A549 (cell line): ENCODE data around the gene ESAM. TPM values are rescaled to one million over a fixed set of nuclear protein-coding genes. Genes with fewer than 3 reads are reported as not detected.
A peak's percentile ranks its signal among the peaks of the same experiment; 100 is the strongest.
"Not testable (repeated sequence)": the region's sequence is repeated elsewhere in the genome, so short reads cannot be mapped to it uniquely, and the experiment has no call there.

Experiments
- ATAC-seq, 2 experiments: fragments of 200-7000 bp in 1 of 2; fragments of >200 bp in 1 of 2; cut with Nextera tagmentation in 1 of 2; cut with Tn5 transposase in 1 of 2; 3 replicates each; pipeline versions ENCODE4 v1.8.0 to v1.9.1; 2018 to 2020; ENCODE audit warnings: mild to moderate bottlenecking in 1 of 2, moderate library complexity in 1 of 2
- CTCF ChIA-PET: fragments of 300-600 bp; sonication (Branson Sonifier 250); formaldehyde crosslinking; extraction: SDS; loops from one replicate; lab custom pipeline; 2021; ENCODE audit warnings: antibody characterized with exemption, inconsistent platforms; lab: Yijun Ruan, JAX
- POLR2A ChIA-PET: fragments of 350-600 bp; formaldehyde crosslinking; extraction: SDS; loops from one replicate; lab custom pipeline; 2021; ENCODE audit warnings: antibody characterized with exemption, inconsistent platforms; lab: Yijun Ruan, JAX
- DNase-seq, 2 experiments: peaks; one replicate each; pipeline versions ENCODE4 v3.0.0 to v3.0.0-alpha.2; 2011 to 2016; ENCODE audit warnings: low read depth in 1 of 2, low spot score in 1 of 2
- FAIRE-seq: peaks from 2 replicates; lab custom pipeline; 2011; peaks lifted over from hg19 to GRCh38; lab: Jason Lieb, UNC
- H3K27ac ChIP-seq, 2 experiments: fragments of >200 bp; sonication (Bioruptor Twin); formaldehyde crosslinking; 3 replicates each; pipeline ENCODE4 v1.5.1; 2016 to 2017
- H3K4me1 ChIP-seq: fragments of >200 bp; sonication (Bioruptor Twin); formaldehyde crosslinking; 3 replicates; pipeline ENCODE4 v1.6.1; 2016
- H3K4me2 ChIP-seq: fragments of >200 bp; sonication (Bioruptor Twin); formaldehyde crosslinking; 3 replicates; pipeline ENCODE4 v1.6.1; 2016
- H3K4me3 ChIP-seq: fragments of >200 bp; sonication (Bioruptor Twin); formaldehyde crosslinking; 3 replicates; pipeline ENCODE4 v1.5.1; 2016
- H3K9me3 ChIP-seq: fragments of >200 bp; sonication (Bioruptor Twin); formaldehyde crosslinking; 3 replicates; pipeline ENCODE4 v1.6.1; 2016
- CBX2 ChIP-seq: fragments of 200-600 bp; sonication (generic); IDR thresholded peaks from 2 replicates; pipeline ENCODE4 v1.6.1; 2016; ENCODE audit warnings: low read depth, mild to moderate bottlenecking, borderline replicate concordance
- CEBPB ChIP-seq, 2 experiments: fragments of >200 bp in 1 of 2; sonication (Bioruptor Twin) in 1 of 2; formaldehyde crosslinking in 1 of 2; IDR thresholded peaks; 2 replicates each; pipeline ENCODE4 v1.6.1; 2012 to 2016
- EHF ChIP-seq: fragments of 250-450 bp; sonication (Bioruptor Pico); IDR thresholded peaks from 2 replicates; pipeline ENCODE4 v1.5.0; 2020; ENCODE audit warnings: mild to moderate bottlenecking
- FOSB ChIP-seq: fragments of 250-450 bp; sonication (Bioruptor Pico); IDR thresholded peaks from 2 replicates; pipeline ENCODE4 v1.5.0; 2020; ENCODE audit warnings: mild to moderate bottlenecking, moderate library complexity
- HDAC2 ChIP-seq: fragments of 200-600 bp; sonication (generic); IDR thresholded peaks from 2 replicates; pipeline ENCODE4 v1.6.1; 2016
- JUNB ChIP-seq: fragments of >200 bp; sonication (Bioruptor Twin); formaldehyde crosslinking; IDR thresholded peaks from 2 replicates; pipeline ENCODE4 v1.6.1; 2016
- KDM1A ChIP-seq: fragments of 200-600 bp; sonication (generic); IDR thresholded peaks from 2 replicates; pipeline ENCODE4 v1.6.1; 2016; ENCODE audit warnings: low read depth, mild to moderate bottlenecking
- MAFK ChIP-seq: fragments of 450-650 bp; IDR thresholded peaks from 2 replicates; pipeline ENCODE4 v1.6.1; 2014; ENCODE audit not compliant: partially characterized antibody
- RCOR1 ChIP-seq: fragments of 150-350 bp; IDR thresholded peaks from 2 replicates; pipeline ENCODE4 v1.6.1; 2014; ENCODE audit warnings: antibody characterized with exemption, low read length, low read depth
- RFX5 ChIP-seq: fragments of 450-650 bp; IDR thresholded peaks from 2 replicates; pipeline ENCODE4 v1.7.1; 2014; ENCODE audit warnings: antibody characterized with exemption, mild to moderate bottlenecking, moderate library complexity
- ZC3H11A ChIP-seq: fragments of 450-650 bp; IDR thresholded peaks from 2 replicates; pipeline ENCODE4 v1.6.1; 2014; ENCODE audit warnings: antibody characterized with exemption, mild to moderate bottlenecking
- ZFP36 ChIP-seq: fragments of 450-650 bp; IDR thresholded peaks from 2 replicates; pipeline ENCODE4 v1.6.1; 2014; ENCODE audit warnings: borderline replicate concordance; ENCODE audit not compliant: partially characterized antibody
- WGBS: methylation state at CpG from one replicate; pipeline ENCODE4 v1.1.6; 2017; ENCODE audit errors: missing lambda C conversion rate; 5-methylcytosine and 5-hydroxymethylcytosine counted together
- polyA plus RNA-seq, 4 experiments: library from polyadenylated mRNA; depleted of rRNA in 3 of 4; stranded (reverse); fragments of >200 nt; fragmentation: RNase III in 1 of 4; extraction: RNeasy Plus Mini Kit Qiagen cat#74134 plus additional on column Dnase treatment in 1 of 4; gene quantifications; 2 replicates in 3 of 4; 3 replicates in 1 of 4; pipeline ENCODE4 v1.2.3, GENCODE V29; 2011 to 2017
- TF ChIP-seq, protein P1 (sequence below): fragments of >200 bp; sonication (Bioruptor Twin); formaldehyde crosslinking; IDR thresholded peaks from 3 replicates; pipeline ENCODE4 v1.6.1; 2016
- TF ChIP-seq, protein P2 (sequence below): fragments of 250-450 bp; sonication (Bioruptor Pico); IDR thresholded peaks from 2 replicates; pipeline ENCODE4 v1.5.0; 2021; ENCODE audit warnings: mild to moderate bottlenecking, moderate library complexity, borderline replicate concordance
- TF ChIP-seq, protein P3 (sequence below): fragments of >200 bp; sonication (Bioruptor Twin); formaldehyde crosslinking; IDR thresholded peaks from 2 replicates; pipeline ENCODE4 v1.6.1; 2016
- TF ChIP-seq, protein P4 (sequence below): fragments of >200 bp; sonication (Bioruptor Twin); formaldehyde crosslinking; IDR thresholded peaks from 3 replicates; pipeline ENCODE4 v1.5.1; 2016
- TF ChIP-seq, protein P5 (sequence below): fragments of 150-350 bp; IDR thresholded peaks from 2 replicates; pipeline ENCODE4 v1.6.1; 2014; ENCODE audit warnings: low read depth, mild to moderate bottlenecking, low read length

ESAM gene
- polyA plus RNA-seq, 2 of the 4 experiments (the other 2 are of a cell fraction) = 6.2 to 11.7 TPM

DNA sequence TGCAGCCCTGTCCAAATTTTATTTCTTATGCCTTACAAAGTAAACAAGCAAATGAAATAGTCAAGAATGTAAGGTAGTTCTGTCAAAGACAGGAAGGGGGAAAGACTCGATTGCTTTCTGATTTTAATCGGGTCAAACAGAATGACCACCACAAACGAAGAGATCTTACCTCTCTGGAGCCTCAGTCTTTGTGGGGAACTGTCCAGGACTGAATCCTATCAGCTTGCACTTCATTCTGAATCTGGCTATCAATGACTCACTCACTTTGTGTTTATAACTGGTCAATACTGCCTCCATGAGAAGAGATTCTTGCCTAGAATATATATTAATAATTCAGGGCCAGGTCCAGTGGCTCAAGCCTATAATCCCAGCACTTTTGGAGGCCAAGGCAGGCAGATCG lies 20.9 kb upstream of the ESAM start (continued):
- TF ChIP-seq, protein P1, sequence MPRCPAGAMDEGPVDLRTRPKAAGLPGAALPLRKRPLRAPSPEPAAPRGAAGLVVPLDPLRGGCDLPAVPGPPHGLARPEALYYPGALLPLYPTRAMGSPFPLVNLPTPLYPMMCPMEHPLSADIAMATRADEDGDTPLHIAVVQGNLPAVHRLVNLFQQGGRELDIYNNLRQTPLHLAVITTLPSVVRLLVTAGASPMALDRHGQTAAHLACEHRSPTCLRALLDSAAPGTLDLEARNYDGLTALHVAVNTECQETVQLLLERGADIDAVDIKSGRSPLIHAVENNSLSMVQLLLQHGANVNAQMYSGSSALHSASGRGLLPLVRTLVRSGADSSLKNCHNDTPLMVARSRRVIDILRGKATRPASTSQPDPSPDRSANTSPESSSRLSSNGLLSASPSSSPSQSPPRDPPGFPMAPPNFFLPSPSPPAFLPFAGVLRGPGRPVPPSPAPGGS = no peak
- no peak for TF ChIP-seq RCOR1
- TF ChIP-seq, protein P2, sequence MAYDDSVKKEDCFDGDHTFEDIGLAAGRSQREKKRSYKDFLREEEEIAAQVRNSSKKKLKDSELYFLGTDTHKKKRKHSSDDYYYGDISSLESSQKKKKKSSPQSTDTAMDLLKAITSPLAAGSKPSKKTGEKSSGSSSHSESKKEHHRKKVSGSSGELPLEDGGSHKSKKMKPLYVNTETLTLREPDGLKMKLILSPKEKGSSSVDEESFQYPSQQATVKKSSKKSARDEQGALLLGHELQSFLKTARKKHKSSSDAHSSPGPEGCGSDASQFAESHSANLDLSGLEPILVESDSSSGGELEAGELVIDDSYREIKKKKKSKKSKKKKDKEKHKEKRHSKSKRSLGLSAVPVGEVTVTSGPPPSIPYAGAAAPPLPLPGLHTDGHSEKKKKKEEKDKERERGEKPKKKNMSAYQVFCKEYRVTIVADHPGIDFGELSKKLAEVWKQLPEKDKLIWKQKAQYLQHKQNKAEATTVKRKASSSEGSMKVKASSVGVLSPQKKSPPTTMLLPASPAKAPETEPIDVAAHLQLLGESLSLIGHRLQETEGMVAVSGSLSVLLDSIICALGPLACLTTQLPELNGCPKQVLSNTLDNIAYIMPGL (CRISPR knock-in tag) = no peak
- no peak for TF ChIP-seq ZC3H11A
- no peak for TF ChIP-seq HDAC2
- no peak for TF ChIP-seq RFX5
- TF ChIP-seq JUNB = no peak

DNA sequence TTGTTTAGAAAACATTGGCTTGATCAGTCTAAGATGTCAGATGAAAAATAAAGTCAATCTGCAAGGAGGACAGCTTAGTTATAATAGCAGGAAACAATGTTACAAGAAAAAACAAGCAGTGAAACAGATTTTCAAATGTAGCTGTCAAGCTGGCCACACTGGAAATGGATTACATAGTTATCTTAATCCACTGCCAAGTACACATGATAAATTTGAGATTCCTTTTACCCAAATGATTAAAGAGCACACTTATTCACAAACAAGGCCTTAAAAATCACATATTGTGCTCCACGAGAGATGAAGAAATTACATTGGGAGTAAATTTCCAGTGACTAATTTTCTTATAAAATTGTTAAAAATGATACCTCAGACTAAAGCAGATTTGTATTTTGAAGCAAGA lies 17.5 kb upstream of the ESAM start:
- no peak overlapping the region for H3K4me3 ChIP-seq
- no peak for ATAC-seq
- H3K27ac ChIP-seq = no peak overlapping the region
- no peaks in the 10 kb centered on the region for H3K9me3 ChIP-seq
- H3K4me2 ChIP-seq = no peak overlapping the region
- ChIA-PET POLR2A (no interaction called here), CTCF (interaction anchor here (1.3 to 2.9 kb wide), 4 partner anchors 14 to 127 kb away, joined by 3 to 13 read pairs (median 10); partner anchors contain the start of gene ESAM)
- no peak for DNase-seq
- WGBS = 83% methylated on average over 1 of the region's 1 CpG
- no peak for TF ChIP-seq CEBPB (IDR thresholded peaks at IDR 0.05)
- no peak for TF ChIP-seq FOSB
- TF ChIP-seq, protein P3, sequence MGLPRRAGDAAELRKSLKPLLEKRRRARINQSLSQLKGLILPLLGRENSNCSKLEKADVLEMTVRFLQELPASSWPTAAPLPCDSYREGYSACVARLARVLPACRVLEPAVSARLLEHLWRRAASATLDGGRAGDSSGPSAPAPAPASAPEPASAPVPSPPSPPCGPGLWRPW = no peak
- TF ChIP-seq, all 56 proteins: peak for 0
- FAIRE-seq = no peak
- H3K4me1 ChIP-seq = no peaks in the 10 kb centered on the region

DNA sequence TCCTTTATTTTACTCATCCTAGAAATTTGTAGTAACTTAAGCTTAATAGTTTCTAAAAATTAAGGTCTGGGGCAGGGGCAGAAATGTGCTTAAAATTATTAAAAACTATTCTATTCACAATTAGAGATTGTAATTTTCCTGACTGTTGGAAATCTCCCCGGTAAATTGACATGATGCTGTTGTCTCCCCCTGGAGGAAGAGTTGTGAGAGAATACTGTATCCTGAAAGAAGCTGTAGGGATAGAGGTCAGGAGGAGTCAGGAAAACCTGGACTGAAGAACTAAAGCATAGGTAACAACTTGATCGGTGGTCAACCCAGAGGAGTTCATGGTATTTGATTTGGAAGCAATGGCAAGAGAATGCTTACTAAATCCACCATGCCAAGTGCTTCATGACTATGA lies 16.2 kb upstream of the ESAM start:
- POLR2A ChIA-PET = no interaction called here
- TF ChIP-seq, protein P4, sequence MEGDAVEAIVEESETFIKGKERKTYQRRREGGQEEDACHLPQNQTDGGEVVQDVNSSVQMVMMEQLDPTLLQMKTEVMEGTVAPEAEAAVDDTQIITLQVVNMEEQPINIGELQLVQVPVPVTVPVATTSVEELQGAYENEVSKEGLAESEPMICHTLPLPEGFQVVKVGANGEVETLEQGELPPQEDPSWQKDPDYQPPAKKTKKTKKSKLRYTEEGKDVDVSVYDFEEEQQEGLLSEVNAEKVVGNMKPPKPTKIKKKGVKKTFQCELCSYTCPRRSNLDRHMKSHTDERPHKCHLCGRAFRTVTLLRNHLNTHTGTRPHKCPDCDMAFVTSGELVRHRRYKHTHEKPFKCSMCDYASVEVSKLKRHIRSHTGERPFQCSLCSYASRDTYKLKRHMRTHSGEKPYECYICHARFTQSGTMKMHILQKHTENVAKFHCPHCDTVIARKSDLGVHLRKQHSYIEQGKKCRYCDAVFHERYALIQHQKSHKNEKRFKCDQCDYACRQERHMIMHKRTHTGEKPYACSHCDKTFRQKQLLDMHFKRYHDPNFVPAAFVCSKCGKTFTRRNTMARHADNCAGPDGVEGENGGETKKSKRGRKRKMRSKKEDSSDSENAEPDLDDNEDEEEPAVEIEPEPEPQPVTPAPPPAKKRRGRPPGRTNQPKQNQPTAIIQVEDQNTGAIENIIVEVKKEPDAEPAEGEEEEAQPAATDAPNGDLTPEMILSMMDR = 0 out of 3 replicates have a peak, but pooled peaks have one; percentile 10
- TF ChIP-seq FOSB = no peak
- TF ChIP-seq, all 56 proteins: peak for 1
- FAIRE-seq = no peak
- CTCF ChIA-PET = interaction anchor here (0.8 to 2.9 kb wide), 10 partner anchors 12 to 131 kb away, joined by 3 to 13 read pairs (median 4); partner anchors contain the start of gene ESAM
- no peak overlapping the region for H3K27ac ChIP-seq
- H3K9me3 ChIP-seq = no peaks in the 10 kb centered on the region
- no peak overlapping the region for H3K4me2 ChIP-seq
- DNase-seq = peak; percentile 21 to 25
- H3K4me3 ChIP-seq = no peak overlapping the region
- no peaks in the 10 kb centered on the region for H3K4me1 ChIP-seq
- 59% methylated on average over 2 of the region's 2 CpGs for WGBS
- ATAC-seq = peak; percentile 50 to 60; a peak in 2 of 6 replicates

DNA sequence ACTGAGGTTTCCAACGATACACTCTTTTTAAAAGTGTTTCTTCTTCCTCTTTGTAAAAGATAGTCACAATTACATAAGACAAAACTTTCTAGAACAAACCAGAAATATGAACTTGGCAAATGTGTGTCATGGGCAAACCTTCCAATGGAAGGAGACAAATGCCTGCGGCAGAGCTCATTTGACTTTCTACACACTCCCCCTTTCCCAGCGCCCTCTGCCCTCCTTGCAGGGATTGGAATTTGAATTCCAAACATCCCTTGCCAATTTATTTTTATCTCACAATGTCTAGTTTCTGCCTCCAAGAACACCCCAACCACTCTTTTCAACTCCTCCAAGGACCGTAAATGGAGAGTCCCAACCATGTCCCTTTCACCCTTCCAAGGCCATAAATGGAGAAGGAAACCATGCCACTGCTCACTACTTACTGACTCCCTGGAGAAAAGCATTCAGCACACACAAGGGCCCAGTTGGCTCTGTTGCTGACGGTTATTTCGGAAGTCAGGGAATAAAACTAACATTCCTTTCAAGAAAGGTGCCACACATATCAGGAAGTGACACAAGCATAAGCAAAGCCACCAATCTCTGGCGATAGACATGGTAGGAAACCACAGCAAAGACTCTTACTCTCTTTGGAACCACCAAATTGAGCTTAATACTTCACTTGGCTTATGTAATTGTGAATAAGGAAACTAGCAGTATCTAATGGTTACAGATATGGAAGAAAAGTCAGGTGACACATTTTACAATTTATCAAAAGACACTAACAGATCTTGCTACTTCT lies 15.0 kb upstream of the ESAM start:
- Histone ChIP-seq H3K4me1 (no peaks in the 10 kb centered on the region), H3K27ac (no peak overlapping the region), H3K4me2 (no peak overlapping the region), H3K9me3 (no peaks in the 10 kb centered on the region), H3K4me3 (no peak overlapping the region)
- ChIA-PET CTCF (interaction anchor here (1.7 kb wide), 1 partner anchor 10 kb away, joined by 6 read pairs; no protein-coding TSS in a partner anchor), POLR2A (no interaction called here)
- 95% methylated on average over 7 of the region's 7 CpGs for WGBS
- DNase-seq (no peak), FAIRE-seq (no peak), ATAC-seq (no peak)
- no peak for TF ChIP-seq CBX2
- TF ChIP-seq EHF = no peak
- TF ChIP-seq ZFP36 = no peak
- TF ChIP-seq, protein P5, sequence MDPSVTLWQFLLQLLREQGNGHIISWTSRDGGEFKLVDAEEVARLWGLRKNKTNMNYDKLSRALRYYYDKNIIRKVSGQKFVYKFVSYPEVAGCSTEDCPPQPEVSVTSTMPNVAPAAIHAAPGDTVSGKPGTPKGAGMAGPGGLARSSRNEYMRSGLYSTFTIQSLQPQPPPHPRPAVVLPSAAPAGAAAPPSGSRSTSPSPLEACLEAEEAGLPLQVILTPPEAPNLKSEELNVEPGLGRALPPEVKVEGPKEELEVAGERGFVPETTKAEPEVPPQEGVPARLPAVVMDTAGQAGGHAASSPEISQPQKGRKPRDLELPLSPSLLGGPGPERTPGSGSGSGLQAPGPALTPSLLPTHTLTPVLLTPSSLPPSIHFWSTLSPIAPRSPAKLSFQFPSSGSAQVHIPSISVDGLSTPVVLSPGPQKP = no peak
- TF ChIP-seq, protein P1 = no peak
- no peak for TF ChIP-seq MAFK
- TF ChIP-seq KDM1A = no peak
- no peak for TF ChIP-seq ZC3H11A

DNA sequence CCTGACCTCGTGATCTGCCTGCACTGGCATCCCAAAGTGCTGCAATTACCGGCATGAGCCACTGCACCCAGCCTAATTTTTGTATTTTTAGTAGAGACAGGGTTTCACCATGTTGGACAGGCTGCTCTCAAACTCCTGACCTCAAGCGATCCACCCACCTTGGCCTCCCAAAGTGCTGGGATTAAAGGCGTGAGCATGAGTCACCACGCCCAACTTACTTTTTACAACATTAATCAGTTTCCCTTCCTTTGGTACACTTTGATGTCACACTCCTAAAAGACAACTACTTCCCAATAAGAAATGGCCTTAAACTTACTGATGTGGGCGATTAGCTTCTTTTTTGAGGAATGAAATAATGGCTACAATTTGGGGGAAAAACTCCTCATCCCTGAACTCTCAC lies 8.9 kb upstream of the ESAM start:
- ATAC-seq, DNase-seq, H3K9me3 ChIP-seq, H3K4me3 ChIP-seq, FAIRE-seq, POLR2A ChIA-PET: not testable (repeated sequence)
- Histone ChIP-seq H3K4me1 (peaks cover 59% of the 10 kb centered on the region), H3K27ac (peak overlapping the region; percentile 75 to 85), H3K4me2 (peak overlapping the region; percentile 64; the same call in 2 of the 3 replicates)
- CTCF ChIA-PET = interaction anchor here (1.0 kb wide), 1 partner anchor 16 kb away, joined by 3 read pairs; no protein-coding TSS in a partner anchor
- 70% methylated on average over 6 of the region's 6 CpGs for WGBS
